NCI-H146 treated with DMSO at 0.1 percent for 48 hours (cell line): ENCODE results near the gene SNU13.
"Not testable (repeated sequence)": the region's sequence is repeated elsewhere in the genome, so short reads cannot be mapped to it uniquely, and the experiment has no call there.

ENCODE experiments used
- DNase-seq: peaks from one replicate; lab custom pipeline; 2025; ENCODE audit not compliant: unreplicated experiment; lab: John Stamatoyannopoulos, UW

The SNU13 gene

DNA sequence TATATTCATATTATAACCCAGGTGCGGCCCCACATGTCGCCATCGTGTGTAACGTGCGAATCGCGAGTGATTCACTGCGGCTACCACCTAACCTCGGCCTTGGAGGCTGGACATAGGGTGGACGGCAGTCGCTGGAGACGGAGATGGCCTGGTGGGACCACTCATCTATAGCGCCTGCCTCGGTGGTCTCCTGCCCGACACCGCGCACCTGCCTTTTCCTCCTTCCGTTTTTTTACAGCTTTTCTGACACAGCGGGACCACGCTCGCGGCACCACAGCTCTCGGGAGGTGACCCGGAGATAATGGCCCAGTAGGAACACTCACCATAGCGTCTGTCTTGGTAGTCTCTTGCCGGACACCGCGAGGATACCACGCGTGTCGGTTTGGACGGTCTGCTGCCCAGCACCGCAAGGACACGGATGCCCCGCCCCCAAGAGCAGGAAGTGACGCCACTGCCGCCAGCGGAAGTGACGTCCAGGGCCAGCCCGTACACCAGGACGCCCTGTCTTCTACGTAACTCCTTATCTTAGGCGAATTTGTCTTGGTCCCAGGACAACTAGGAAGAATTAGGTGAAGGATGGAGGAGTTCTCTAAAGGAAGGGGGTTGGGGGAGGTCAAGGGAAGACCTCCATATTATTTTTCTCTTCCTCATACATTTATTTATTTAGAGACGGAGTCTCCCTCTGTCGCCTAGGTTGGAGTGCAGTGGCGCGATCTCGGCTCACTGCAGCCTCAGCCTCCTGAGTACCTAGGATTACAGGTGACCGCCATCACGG is 6.4 kb downstream of the SNU13 start:
- no peak for DNase-seq

DNA sequence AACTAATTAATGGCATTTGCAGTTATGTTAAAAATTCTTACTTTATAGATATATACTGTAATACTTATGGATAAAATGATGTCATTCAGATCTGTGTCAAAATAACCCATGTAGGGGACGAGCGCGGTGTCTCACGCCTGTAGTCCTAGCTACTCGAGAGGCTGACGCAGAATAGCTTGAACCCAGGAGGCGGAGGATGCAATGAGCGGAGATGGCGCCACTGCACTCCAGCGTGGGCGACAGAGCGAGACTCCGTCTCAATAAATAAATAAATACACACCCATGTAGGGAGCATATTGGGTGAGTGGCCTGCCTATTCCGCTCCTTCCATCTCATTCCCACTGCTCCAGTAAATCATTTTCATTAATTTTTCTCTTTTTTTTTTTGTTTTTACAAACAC is 7.1 kb downstream of the SNU13 start:
- no peak for DNase-seq

DNA sequence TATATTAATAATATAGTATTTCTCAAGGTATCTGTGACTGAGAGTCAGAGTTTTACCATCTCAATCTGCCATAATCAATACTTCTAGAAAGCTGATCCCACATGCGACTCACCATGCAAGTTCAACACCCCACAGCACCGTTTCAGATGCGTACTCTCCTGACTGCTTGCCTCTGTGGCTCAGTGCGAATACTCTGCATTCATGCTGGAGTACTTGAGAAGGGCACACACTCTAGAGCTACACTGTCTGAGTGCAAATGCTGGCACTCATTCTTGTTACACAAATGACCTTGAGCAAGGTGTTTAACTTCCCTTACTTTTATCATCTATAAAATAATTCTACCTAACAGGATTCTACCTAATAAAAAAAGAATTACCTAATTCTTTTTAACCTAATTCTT is 12.5 kb downstream of the SNU13 start:
- DNase-seq: no peak

DNA sequence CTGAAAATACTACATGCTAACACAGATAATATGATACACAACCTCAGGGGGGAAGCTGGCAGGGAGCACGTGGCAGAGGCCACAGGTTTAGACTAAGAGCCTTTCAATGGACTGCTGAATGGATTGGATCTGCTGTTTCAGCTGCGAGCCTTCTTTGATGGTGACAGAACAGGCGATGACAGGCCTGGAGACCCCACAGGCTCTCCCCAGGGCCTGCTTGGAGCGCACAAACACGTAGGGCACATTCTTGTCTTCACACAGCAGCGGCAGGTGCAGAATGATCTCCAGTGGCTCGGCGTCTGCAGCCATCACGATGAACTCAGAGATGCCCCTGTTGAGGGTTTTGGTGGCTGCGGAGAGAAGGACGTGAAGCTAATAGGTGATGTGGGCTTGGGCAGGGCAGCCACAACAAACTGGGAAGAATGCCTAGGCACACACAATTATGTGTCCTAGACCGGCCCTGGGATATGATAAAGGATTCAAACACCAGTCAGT is 13.8 kb downstream of the SNU13 start:
- no peak for DNase-seq

DNA sequence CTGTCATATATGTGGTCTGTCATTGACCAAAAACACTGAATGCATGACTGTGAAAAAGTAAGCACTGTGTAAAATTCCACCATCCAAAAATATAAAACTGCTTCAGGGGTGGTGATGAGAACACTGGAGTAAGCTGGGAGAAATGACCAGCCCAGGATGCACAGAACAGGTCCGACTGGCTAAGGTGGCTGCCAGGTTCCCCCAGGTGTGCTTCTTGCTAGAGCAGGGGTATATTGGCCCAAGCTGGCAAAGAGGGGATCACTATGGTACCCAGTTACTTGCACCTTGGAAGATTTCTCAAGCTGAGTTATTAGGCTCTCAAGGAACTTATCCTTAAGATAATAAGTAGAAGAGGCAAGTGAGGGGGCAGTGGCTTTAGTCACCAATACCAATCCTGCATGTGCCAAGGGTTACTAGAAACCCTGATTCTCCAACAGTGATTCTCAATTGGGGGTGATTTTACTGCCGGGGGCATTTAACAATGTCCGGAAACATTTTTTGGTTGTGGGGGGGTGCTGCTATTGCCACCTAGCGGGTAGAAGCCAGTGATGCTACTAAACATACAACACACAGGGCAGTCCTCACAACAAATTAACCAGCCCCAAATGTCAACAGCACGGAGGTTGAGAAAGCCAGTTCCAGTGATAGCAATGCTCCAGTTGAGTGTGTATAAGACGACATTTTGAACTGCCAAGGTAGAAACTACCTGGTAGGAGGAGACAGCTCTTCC is 15.7 kb downstream of the SNU13 start:
- DNase-seq: no peak

DNA sequence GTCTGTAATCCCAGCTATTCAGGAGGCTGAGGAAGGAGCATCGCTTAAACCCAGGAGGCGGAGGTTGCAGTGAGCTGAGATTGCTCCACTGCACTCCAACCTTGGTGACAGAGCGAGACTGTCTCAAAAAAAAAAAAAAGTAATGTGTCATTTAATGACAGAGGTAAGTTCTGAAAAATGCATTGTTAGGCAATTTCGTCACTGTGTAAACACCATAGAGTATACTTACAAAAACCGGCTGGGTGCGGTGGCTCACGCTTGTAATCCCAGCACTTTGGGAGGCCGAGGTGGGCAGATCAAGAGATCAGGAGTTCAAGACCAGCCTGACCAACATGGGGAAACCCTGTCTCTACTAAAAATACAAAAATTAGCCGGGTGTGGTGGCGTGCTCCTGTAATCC is 16.6 kb downstream of the SNU13 start:
- not testable (repeated sequence) for DNase-seq

DNA sequence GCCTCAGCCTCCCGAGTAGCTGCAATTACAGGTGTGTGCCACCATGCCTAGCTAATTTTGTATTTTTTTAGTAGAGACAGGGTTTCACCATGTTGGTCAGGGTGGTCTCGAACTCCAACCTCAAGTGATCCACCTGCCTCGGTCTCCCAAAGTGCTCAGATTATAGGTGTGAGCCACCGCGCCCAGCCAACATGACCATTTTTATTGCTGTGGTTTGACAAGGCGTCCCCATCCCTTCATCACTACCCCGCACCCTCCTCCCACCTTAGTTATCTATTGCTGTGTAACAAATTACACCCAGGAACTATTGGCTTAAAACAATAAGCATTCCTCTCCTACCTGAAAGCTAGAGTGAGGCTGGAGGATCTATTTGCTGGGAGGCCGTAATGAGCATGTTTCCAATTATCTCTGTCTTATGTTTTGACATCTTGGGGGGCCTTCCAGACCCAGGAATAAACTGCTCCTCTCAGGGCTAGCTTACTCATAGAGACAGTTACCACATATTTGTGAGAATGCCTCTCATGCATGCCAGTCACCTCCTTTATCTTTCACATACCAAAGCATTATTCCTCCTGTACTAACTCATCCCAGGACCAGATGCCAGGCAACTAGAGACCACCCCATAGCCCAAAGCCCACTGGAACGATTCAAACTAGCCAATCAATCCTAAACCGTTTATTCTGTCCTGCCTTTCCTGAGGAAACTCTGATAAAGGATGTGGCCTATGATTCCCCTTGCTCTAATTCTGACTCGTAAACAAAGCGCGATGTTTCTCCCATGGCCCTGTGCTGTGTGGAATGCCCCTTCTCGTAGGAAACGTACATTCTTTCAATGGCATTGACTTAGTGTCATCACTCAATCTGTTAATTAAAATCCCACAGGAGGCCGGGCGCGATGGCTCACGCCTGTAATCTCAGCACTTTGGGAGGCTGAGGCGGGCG is 19.4 kb downstream of the SNU13 start:
- no peak for DNase-seq

DNA sequence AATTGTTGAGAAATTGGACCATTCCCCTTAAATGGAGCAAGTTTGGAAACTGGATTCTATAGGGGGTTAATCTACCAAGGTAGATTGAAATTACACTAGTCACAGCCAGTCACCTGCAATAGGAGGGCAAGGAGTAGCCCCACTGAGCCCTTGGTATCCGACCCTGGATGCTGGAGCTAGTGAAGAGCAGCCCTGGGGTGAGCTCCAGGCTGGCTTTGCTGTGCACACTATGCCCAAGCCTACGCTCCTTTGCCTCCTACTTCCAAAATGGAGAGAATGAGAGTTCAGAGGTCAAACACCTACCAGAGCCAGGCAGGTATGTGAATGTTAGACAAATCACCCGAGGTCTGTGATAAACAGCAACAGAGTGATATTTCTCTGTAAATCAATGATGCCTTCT is 23.7 kb downstream of the SNU13 start:
- DNase-seq: no peak

DNA sequence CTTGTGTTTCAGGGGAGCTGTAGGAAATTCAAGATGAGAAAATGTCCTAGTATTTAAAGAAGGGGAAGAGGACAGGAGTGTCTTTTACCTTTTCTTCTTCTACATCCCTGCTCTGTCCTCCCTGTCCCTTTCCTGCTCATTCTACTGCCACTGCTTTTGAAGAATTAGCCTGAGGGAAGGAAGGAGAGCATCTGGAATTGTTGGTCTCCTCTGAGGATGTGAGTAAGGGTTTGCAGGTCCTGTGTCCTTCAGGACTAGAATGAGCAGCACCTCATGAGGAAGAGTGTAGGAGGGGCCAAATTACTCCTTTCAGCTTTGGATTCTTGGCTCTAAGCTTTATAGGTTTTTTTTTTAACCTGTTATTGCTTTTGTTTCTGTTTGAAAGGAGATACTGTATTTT is 24.2 kb downstream of the SNU13 start:
- no peak for DNase-seq

DNA sequence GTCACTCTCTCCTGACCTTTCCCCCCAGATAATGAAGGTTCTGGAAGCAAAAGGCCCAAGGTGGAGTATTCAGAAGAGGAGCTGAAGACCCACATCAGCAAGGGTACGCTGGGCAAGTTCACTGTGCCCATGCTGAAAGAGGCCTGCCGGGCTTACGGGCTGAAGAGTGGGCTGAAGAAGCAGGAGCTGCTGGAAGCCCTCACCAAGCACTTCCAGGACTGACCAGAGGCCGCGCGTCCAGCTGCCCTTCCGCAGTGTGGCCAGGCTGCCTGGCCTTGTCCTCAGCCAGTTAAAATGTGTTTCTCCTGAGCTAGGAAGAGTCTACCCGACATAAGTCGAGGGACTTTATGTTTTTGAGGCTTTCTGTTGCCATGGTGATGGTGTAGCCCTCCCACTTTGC is 25.1 kb downstream of the SNU13 start:
- not testable (repeated sequence) for DNase-seq

DNA sequence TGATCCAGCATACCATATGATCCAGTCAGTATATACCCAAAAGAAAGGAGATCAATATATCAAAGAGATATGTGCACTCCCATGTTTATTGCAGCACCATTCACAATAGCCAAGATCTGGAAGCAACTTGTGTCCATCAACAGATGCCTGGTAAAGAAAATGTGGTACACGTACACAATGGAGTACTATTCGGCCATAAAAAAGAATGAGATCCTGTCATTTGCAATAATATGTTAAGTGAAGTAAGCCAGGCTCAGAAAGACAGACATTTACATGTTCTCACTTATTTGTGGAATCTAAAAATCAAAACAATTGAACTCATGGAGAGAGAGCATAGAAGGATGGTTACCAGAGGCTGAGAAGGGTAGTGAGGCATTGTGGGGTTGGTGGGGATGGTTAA is 27.0 kb downstream of the SNU13 start:
- DNase-seq: no peak

DNA sequence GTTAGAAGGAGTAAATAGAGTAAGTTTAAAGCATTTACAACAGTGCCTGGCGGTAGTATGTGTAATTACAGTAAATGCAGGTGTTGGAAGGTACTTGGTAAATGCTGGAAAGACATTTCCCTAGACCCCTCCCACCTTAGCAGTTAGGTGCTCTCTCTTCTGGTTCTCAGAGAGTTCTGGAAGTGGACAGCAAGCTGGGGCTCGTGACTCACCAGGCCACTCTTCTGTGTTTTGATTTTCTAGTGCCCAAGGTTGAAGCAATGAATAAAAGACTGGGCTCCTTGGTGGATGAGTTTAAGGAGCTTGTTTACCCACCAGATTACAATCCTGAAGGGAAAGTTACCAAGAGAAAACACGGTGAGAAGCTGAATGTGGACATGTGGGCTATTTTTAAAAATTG is 27.6 kb downstream of the SNU13 start:
- no peak for DNase-seq

DNA sequence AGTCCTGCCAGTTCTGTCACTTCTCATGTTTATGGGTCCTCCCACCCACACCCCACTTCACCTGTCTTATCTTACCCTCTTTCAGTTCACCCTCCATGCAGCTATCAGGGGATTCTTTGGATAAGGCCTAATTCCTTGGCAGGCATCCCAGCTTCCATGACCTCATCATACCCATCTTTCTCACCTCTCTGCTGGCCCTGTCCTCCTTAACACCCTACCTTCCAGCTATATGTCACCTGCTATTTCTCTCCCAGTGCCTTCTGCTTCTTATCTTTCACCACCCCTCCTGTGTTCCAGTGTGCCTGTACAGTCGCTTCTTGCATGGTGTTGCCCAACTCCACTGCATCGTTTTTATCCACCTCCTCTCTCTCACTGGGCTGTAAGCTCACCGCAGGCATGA is 28.3 kb downstream of the SNU13 start:
- DNase-seq: no peak

DNA sequence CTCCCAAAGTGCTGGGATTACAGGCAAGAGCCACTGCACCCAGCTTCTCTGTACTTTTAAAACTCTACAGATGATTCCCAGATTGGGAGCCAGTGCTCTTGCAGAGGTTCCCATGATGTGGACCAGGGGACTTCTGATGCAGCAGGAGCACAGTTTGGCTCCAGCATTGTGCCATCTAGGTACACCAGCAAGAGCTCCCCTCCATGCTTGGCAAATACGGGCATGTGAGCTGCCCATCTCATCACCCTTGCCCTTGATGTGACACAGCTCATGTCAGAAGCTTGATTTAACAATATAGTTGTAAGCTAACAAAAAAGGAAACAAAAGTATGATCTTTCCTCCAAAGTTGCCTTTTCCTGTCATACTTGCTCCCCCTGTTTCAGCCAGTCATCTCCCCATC is 28.7 kb downstream of the SNU13 start:
- DNase-seq: no peak

DNA sequence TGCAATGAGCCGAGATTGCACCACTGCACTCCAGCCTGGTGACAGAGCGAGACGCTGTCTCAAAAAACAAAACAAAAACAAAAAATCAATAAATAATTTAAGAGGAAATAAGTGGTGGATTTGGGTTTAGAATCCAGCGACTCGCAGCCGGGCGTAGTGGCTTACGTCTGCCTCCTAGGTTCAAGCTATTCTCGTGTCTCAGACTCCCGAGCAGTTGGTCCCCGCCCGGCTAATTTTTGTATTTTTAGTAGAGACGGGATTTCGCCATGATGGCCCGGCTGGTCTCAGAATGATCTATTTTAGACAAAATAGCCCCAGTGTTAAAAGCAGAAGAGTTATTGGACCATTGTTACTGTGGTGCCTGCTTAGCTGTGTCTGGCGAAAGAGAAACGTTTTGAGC is 29.8 kb downstream of the SNU13 start:
- DNase-seq: no peak

DNA sequence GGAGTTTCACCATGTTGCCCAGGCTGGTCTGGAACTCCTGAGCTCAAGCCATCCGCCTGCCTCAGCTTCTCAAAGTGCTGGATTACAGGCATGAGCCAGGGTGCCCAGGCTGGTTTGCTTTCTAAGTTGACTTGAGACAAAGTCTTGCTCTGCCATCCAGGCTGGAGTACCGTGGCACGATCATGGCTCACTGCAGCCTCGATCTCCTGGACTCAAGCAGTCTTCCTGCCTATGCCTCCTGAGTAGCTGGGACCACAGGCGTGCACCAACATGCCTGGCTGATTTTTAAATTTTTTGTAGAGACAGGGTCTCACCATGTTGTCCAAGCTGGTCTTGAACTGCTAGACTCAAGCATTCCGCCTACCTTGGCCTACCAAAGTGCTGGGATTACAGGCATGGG is 31.0 kb downstream of the SNU13 start:
- no peak for DNase-seq

DNA sequence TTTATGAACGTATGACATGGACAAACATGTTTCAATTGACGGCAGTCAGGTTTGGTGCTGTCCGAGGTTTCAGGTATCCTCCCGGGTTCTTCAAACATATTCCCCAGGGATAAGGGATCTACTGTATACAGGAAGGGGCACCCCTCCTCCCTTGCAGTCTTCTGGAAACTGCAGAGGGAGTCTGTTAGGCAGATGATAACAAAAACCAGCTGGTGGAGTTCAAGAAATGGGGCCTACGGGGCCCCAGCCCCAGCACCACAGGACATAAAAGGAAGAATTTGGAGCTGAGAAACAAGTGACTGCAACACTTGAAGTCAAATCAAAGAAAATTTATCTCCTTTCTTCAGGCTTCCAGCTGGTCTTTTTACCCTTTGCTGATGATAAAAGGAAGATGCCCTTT is 32.1 kb downstream of the SNU13 start:
- no peak for DNase-seq

DNA sequence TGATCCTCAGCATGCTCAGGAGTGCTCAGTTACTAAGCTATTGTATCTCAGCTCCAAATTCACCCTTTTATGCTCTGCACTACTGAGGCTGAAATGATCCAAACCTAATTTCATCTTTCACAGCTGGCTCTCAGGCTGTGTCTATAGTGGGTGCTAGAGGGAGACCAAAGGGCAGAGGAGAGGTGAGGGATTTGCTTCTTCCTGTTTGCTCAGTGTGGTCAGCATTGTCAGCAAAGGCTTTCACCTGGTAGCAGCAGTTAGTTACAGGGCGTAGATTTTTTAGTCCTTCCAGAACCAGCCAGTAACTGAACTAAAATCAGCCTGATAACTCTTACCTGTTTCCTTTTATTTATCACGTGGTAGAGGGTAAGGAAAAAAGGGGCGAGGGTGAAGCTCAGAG is 34.3 kb downstream of the SNU13 start:
- DNase-seq: no peak

DNA sequence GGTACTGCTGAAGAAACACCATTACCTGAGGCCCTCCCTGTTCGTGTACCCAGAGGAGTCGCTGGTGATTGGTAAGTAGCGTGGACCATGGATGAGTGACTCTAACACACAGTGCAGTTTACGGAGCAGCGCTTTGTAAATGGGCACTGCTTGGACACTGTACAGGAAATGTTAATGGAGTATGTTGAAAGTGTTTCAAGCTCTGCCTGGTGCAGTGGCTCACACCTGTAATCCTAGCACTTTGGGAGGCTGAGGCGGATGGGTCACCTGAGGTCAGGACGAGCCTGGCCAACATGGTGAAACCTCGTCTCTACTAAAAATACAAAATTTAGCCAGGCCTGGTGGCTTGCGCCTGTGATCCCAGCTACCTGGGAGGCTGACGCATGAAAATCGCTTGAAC is 37.8 kb downstream of the SNU13 start:
- DNase-seq: no peak

DNA sequence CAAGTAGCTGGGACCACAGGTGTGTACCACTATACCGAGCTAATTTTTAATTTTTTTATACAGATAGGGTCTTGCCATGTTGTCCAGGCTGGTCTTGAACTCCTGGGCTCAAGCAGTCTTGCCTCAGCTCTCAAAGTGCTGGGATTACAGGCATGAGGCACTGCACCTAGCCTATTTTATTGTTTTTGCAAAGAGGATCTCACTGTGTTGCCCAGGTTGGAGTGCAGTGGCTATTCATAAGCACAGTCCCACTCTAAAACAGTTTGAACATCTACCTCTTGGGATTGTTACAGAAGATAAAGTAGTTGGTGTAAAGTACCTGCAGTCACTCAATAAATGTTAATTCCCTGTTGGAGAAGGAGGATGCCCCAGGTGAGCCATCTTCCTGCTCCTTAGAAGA is 38.4 kb downstream of the SNU13 start:
- no peak for DNase-seq

DNA sequence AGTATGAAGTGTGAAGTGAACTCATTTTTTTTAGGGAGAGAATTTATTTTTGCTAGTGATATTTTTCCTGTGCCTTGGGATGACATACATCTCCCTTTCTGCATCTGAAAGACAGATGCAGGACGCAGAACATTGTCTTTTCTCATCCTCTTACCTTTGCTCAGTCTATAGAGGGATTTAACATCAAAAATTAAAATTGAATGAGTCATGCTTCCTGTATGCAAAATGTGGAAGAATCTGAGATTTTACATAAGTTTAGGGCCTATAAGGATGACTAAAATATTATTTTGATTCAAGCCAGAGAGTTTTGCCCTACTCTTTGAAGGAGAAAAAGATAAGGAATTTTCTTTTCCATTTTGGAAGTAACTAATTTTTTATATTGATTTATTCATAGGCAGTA is 40.2 kb downstream of the SNU13 start:
- DNase-seq: no peak

DNA sequence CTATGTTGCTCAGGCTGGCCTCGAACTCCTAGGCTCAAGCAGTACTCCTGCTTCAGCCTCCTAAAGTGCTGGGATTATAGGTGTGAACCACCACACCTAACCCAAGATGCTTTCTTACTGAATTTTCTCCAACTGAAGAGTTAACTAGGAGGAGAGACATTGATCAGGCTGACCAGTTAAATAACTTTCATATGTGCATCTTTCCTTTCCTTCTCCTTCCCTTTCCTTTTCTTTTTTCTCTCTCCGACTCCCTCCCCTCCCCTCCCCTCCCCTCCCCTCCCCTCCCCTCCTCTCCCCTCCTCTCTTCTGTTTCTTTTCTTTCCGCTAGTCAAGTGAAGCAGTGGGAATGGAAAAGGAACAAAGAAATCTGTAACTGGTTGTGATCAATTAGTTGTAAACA is 40.9 kb downstream of the SNU13 start:
- DNase-seq: no peak
